NK-92 treated with Interleukin-12 subunit alpha and Interleukin-12 subunit beta, amount 100 ng/mL, for 24 hours (cell line): ENCODE data around the gene CTTNBP2NL.
"Not testable (repeated sequence)": the region's sequence is repeated elsewhere in the genome, so short reads cannot be mapped to it uniquely, and the experiment has no call there.

Experiments
- DNase-seq: peaks from one replicate; lab custom pipeline; 2025; lab: John Stamatoyannopoulos, UW

Gene CTTNBP2NL

DNA sequence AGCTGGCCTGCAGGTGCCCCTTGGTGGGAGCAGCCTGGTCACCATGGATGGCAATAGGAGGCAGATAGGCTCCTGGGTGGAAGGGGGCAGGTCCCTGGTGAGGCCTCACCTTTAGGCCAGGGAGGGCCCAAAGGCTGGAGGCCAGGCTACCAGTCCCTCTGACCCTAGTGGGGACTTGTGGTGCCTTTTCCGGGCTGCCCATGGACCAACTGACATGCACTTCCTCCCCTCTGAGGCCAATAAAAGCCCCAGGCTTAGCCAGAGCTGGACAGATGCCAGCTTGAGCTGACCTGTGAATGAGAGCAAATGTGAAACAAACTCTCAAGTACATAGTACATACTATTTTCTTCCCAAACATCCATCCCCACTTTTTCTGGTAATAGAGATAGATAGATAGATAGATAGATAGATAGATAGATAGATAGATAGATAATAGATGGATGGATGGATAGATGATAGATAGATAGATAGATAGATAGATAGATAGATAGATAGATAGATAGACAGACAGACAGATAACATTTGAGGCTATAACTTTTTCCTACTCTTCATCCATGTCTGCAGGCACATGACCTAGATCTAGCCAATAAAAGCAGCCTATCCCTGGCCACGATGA is 9.2 kb upstream of the CTTNBP2NL start:
- no peak for DNase-seq

DNA sequence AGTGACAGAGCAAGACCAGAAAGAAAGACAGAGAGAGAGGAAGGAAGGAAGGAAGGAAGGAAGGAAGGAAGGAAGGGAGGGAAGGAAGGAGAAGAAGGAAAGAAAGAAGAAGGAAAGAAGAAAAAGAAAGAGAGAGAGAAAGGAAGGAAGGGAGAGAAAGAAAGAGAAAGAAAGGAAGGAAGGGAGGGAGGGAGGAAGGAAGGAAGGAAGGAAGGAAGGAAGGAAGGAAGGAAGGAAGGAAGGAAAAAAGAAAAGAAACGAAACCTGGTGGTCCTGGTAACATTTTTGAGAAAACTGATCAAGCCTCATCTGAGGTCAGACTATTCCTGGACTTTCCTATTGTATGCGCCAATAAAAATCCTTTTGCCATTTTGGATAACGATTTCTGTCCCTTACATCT is 8.2 kb upstream of the CTTNBP2NL start:
- no peak for DNase-seq

DNA sequence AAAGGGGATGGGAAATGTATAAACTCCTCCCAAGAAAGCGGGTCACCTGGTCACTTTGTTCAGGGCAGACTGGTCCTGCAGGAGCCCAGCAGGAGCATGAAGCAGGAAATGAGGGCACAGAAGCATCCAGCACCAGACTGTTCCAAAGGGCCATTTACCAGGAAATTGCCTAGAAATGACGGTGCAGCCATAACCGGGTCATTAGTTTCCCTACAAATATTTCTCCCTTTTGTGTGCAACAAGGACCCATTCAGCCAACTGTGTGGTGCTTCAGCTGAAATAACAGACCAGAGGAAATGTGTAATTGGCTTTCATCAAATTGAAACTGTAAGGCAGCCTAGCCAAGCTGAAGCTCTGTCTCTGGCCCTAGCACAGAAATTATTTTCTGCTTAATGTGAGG is 7.6 kb upstream of the CTTNBP2NL start:
- DNase-seq = no peak

DNA sequence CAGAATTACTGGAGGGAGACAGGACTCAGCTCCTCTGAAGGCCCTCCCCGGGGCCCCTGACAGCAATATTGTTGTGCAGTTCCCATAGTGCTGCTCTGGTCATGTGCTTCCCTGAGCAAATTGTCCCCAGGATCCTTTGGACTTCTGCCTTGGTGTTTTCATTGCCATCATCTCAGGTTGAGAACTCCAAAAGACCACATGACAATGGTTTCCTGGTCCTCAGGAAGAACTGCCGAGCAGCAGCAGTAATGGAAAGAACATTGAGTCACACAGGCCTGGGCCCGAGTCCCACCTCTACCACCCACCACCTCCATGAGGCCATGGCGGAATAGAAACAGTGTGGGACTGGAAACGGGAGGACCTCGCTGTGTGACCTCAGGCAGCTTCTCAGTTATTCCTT is 6.3 kb upstream of the CTTNBP2NL start:
- DNase-seq = no peak

DNA sequence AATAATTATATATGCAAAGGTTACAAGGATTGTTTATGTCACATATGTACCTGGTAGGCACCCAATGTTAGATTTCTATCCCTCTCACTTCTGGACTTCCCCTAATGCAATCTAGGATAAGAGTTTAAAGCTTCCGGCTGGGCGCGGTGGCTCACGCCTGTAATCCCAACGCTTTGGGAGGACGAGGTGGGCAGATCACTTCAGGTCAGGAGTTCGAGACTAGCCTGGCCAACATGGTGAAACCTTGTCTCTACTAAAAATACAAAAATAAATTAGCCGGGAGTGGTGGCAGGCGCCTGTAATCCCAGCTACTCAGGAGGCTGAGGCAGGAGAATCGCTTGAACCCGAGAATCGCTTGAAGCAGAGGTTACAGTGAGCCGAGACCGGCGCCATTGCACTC is 5.7 kb upstream of the CTTNBP2NL start:
- DNase-seq = not testable (repeated sequence)

DNA sequence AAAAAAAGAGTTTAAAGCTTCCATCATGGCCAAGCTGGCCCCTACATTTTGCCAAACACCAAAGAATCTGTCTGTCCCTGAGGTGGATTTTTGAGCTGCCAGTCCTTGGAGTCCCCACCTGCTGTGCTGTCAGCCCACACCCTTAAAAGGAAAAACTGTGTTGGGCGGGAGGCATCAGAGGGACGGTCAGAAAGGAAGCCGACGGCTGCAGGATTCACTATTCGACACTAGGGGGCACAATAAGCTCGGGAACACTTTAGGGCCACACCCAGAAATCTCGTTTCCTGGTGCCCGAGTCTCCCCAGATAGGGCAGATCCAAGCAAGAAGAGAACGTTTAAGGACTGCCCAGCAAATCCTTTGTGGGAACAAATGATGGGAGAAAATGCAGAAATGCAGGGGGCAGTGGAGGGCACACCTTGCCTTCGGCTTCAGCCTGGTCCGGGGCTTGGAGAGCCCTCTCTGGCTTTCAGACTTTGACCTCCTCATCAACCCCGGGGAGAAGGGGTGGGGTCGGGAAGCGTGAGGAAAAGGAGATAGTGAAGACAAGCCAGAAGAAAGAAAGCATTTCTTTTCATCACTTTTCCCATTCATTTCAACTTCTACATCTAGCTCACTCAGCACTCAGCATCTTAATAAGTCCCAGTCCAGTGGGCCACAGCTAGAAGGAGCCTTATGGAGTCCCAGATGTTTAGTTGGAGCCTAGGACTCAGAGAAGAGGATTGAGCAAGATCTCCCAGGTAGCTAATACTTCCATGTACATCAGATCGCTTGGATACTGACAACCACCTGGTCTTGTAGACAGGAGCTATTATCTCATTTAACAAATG is 5.0 kb upstream of the CTTNBP2NL start:
- DNase-seq = peak; percentile 62

DNA sequence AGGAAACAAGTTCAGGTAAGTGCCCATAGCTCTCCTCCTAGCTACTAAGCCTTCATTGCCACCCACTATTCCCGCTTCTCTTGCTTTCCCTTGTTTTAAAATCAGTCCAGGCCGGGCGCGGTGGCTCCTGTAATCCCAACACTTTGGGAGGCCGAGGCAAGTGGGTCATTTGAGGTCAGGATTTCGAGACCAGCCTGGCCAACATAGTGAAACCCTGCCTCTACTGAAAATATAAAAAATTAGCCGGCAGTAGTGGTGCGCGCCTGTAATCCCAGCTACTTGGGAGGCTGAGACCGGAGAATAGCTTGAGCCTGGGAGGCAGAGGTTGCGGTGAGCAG is 4.4 kb upstream of the CTTNBP2NL start:
- DNase-seq = no peak

DNA sequence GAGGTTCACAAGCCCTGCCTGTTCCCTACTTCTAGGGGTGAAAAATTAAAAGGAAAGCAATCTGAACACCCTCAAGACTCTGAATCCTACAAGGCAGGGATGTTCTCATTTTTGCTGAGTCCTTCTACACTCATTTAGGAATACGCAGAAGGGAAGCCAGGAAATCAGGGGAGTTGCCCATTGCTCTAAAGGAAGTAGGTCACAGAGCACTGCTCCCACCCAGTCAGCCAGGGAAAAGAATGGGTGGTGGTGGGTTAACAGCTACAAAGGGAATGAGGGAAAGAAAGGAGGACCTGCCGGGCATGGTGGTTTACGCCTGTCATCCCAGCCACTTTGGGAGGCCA is 2.4 kb upstream of the CTTNBP2NL start:
- DNase-seq = no peak

DNA sequence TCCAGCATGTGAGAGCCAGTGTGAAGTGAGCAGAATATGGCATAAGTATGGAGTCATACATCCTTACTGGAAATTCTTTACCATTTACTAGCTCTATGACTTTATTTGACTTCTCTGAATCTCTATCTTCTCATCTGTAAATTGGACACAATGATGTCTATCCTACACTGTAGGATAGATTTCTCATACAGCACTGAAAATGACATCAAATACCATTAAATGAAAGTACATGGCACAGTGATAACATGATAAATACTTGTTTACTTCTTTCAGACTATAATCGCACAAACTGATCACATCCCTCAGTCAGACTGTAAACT is 1.3 kb upstream of the CTTNBP2NL start:
- DNase-seq = no peak

DNA sequence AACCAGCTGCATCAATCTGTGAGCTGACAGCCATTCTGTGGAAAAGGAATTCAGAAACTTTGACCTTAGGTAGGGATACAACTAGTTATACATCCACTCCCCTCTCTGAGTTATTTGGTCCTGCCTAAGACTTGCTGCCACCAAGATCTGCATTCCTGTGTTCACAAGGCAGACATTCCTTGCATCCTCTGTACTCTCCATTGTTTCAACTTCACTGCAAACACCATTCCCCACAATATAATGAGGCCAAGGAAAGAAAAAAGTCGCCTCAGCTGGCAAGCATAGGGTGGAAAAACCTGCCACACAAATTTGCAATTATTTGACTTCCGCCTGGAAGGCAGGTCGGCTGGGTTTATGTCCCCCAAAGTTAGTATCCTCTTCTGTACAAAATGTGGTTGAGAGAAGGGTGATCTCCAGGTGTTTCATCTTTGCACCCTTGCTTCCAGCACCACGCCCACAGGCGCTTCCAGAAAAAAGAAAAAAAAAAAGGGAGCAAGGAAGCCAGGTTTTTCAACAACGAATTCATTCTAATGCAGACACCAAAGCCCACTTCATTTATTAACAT is 676 bp upstream of the CTTNBP2NL start:
- no peak for DNase-seq

DNA sequence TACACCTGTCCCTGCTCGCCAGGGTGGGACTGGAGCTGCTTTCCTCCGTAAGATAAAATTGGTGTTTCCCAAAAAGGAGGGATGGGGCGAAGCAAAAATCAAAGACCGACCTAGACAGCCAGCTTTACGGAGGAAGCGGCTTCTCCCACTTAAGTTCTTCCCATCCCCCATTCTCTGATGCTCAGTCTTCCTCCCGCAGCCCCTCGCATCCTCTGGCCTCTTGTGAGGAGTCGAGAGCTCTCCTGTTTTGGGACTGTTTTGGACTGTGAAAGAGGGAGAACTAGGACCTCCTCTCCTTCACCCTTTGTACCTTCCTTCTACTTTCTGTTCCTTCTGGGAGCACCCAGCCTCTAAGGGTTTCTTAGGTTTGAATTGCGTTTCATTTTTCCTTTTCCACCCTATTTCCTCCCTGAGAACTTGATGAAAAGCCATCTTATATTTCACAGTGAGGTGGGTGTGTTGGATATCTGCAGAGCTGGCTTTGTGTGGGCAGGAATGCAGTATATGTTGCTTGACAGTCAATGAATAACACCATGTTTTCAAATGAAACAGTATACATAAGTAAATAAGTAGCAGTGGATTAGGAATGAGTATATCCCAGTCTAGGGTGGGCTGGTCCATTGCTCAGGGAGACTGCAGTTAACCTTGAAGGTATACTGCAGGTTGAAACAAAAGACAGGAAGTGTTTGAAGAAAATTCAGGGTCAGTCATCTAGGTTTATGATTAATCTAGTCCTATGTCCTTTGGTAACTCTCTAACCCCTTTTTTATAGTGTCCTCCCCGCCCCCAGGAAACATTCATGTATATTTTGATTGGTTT is 848 bp downstream of the CTTNBP2NL start:
- no peak for DNase-seq

DNA sequence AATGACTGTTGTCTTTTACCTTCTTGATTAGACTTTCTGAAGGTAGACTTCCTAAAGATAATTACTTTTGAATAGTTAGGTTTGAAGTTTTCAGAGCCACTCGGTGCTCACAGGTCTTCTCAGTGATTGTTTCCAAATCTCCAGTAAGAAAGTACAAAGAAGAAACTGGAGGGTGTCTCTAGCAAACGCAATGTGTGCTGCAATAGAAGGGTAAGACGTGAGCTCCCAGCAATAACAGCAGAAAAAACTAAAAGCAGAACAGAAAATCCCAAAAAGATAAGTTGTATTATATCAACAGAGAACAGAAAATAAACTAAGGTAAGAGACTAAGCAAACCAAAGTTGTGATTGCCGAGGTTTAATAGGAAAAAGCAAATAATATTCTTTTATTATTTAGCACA is 1.8 kb downstream of the CTTNBP2NL start:
- DNase-seq = no peak

DNA sequence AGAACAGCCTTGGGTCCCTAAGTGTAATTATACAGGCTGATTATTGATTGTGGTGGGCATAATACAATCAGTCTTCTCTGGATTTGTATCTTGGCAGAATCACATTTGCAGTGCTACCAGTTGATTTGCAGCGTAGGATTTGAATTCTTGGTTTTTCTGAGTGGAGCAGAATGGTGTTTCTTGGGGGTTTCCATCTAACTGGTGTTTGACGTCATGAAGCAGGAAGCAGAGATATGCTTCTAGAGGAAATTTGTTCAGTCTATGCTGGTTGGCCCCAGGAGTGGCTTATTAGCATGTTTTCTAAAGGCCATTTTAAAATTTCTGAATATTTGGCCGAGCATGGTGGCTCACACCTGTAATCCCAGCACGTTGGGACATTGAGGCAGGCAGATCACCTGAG is 3.4 kb downstream of the CTTNBP2NL start:
- DNase-seq = no peak

DNA sequence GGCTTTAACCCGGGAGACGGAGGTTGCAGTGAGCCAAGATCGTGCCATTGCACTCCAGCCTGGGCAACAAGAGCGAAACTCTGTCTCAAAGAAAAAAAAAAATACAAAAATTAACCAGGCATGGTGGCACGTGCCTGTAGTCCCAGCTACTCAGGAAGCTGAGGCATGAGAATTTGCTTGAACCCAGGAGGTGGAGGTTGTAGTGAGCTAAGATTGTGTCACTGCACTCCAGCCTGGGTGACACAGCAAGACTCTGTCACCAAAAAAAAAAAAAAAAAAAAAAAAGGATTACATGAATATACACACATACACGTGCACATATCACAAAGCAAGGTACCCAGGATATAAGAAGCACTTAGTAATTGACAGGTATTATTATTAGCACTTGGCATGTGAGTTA is 4.7 kb downstream of the CTTNBP2NL start:
- DNase-seq = not testable (repeated sequence)

DNA sequence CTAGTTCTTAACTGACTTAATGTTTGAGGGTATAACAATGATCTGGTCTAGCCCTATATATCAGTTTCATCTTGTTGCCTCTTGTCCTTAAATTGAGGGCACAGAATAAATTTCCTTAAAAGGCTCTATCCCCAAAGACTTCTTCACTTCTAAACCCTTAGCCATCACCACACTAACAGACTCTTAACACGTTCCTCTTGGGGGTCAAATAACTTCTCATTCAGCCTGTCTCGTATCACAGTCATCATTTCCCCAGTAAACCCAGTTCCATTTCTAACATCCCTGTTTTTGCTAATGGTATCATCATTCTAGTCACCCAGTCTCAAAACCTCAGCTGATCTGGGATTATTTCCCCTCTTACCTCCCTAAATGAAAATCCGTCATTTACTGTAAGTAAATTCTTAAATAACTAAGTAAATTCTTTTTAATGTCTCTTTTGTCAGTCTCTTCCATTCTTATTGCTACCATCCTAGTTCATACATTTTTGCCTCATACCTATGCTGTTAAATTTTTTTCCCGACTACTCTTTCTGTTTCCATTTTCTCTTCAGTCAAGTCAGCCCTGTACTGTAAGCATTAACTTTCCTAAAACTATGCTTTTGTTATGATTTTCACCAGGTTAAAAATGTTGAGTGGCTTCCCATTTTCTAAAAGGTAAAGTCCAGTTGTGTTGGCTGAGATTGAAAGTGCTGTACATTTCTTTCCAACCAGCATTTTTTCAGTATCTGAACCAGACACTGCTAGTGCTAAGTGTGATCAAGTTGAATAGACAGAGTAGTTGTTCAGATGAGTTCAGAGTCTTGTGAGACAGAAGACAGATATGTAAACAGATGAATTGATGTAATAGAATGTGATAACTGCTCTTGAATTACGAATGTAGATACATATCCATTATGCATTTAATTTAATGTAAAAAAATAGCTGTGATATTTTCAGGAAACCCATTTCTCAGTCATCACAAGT is 6.9 kb downstream of the CTTNBP2NL start:
- DNase-seq = no peak

DNA sequence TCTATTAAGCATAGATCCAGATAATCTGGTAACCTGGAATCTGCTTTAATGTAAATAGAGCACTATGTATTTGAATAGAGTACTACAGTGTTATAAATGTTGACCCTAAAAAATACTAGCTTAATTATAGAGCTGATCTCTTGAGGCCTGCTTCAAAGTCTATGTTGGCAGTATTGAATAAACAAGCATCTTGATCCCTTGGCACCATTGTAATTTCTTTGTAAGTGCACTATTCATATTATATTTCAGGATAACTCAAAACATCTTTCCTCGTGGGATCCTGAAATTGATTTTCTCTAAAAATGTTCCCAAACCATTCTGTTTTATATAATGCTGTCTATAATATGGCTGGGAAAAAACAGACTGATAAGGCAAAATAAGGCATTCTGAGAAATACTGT is 10.8 kb downstream of the CTTNBP2NL start:
- DNase-seq = no peak

DNA sequence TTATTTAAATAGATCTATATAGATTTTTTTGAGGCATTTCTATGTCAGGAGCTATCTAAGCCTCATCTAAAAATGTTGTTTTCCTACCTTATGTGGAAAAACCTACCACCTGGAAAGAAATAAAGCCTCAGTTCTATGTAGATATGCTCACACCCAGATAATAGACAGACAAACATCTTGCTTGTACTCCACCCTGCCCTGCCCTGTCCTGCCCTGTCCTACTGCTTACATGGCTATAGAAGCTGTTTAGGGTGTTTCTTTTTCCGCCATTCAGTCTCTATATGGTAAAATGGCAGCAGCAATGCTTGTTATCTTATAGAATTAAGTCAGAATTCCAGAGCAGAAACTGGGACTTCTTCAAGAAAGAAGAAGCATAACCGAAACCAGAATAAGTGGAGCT is 13.4 kb downstream of the CTTNBP2NL start:
- no peak for DNase-seq

DNA sequence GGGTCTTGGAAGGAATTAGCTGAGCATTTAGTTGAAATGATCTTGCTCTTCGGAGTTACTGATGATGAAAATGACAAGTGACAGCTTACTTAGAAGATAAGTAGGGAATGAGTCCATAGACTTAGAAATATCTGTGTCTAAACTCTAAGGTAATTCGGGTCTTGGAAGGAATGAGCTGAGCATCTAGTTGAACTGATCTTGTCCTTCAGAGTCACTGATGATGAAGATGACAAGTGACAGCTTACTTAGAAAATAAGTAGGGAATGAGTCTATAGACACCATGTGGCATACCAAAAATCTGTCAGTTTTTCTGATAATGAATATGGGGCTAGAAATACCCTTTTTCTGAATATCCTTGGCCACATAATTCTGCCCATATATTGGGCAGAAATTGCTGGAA is 14.7 kb downstream of the CTTNBP2NL start:
- DNase-seq = no peak

DNA sequence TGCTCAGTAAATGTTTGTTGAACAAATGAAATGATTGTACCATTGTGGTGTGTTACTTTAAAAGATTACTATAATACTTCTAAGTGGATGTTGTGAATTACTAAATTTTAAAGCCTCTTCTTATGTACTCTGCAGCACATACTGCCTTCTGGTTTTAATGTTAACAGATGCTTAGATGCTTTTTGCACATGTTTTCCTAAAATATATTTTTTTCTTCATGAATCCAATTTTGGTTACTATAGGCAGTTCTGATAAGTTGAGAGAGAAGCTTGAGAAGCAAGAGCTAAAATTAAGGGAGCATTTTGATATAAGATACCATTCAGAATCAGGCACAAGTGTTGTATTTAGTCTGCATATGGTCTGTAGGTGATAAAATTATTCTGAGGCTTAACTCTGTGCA is 21.3 kb downstream of the CTTNBP2NL start:
- DNase-seq = no peak

DNA sequence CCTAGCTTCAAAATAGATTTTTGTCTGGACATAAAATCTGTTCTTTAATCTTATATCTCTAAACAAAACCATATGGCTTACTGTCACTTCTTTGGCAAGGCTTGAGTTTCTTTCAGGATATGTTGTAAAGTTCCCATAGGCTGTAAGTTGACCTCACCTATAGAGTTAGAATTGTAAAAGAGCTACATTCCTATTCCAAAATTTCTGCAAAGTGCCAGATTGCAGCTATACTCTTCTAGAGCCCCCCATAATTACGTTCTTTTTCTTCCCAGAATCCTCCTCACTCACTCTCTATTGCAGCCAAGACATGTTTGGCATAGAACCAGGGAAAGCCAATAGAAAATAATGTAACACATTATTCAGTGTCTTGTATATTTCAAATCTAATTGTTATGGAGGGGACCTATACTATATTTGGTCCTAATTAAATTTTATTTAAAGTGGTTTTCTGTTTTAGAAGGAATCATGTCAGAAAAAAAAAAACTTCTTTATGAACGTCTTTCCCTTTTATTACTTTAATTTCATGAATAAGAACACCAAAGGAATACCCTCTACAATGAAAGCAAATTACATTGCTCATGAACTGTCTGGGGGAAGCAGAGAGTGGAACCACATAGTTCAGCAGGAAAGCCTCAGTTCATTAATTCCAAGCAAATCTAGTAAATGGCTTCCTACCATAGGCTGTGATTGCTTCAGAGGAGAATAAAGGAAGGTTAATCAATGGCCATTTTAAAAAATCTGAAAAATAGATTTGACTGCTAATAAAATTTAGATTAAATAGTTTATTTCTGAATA is 22.3 kb downstream of the CTTNBP2NL start:
- DNase-seq = no peak

DNA sequence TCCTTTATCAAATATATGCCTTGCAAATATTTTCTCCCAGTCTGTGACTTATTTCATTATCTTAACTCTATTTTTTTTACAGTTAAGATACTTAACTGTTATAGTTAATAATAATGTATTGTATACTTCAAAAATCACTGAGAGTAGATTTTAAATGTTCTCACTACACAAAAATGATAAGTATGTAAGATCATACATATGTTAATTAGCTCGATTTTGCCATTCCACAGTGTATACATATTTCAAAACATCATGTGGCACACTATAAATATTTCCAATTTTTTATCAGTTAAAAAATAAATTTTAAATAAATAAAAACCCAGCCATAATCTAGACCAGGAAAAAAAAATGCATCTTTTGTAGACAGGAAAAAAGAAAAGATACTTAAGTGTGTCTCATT is 27.2 kb downstream of the CTTNBP2NL start:
- DNase-seq = no peak
